Measurements from ENCODE around the gene NPIPA1. TPM values are rescaled to one million over a fixed set of nuclear protein-coding genes. Genes with fewer than 3 reads are reported as not detected.

The NPIPA1 gene
- total and polyA plus RNA-seq, 2 donors (not counting 1 experiment from before 2014, with no cell fraction given) = 53.9 to 140 TPM

DNA sequence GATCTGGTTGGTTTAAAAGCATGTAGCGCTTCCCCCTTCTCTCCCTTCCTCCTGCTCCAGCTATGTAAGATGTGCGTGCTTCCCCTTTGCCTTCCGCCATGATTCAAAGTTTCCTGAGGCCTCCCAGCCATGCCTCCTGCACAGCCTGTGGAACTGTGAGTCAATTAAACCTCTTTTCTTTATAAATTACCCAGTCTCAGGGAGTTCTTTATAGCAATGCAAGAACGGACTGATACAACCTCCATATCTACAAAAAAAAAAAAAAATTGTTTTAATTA, 21.0 kb downstream of the NPIPA1 start:
- TF ChIP-seq, protein P1, sequence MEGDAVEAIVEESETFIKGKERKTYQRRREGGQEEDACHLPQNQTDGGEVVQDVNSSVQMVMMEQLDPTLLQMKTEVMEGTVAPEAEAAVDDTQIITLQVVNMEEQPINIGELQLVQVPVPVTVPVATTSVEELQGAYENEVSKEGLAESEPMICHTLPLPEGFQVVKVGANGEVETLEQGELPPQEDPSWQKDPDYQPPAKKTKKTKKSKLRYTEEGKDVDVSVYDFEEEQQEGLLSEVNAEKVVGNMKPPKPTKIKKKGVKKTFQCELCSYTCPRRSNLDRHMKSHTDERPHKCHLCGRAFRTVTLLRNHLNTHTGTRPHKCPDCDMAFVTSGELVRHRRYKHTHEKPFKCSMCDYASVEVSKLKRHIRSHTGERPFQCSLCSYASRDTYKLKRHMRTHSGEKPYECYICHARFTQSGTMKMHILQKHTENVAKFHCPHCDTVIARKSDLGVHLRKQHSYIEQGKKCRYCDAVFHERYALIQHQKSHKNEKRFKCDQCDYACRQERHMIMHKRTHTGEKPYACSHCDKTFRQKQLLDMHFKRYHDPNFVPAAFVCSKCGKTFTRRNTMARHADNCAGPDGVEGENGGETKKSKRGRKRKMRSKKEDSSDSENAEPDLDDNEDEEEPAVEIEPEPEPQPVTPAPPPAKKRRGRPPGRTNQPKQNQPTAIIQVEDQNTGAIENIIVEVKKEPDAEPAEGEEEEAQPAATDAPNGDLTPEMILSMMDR (conservative IDR thresholded peaks at IDR 0.05 in 1 of 2, IDR thresholded peaks at IDR 0.05 in 1 of 2; ENCODE audit: low read depth in 1 of 2, low read length in 2 of 2) = no peak
- no peak for TF ChIP-seq EZH2 (IDR thresholded peaks at IDR 0.05; ENCODE audit: low read length, missing control alignments)
- Histone ChIP-seq H3K79me2 (ENCODE audit: control insufficient read depth, insufficient read depth, low read length) (no peaks in the 10 kb centered on the region), H3K4me3 (replicated peaks in 1 of 4; ENCODE audit: control extremely low read depth in 1 of 4, insufficient read depth in 1 of 4, low read depth in 3 of 4, low read length in 4 of 4) (no peak overlapping the region), H3K9ac (ENCODE audit: insufficient read depth, low read length) (no peak overlapping the region), H3K27me3 (ENCODE audit: control insufficient read depth, insufficient read depth, low read length) (peaks cover 7% of the 10 kb centered on the region), H4K20me1 (ENCODE audit: control insufficient read depth, extremely low read depth, insufficient read depth, low read length) (no peaks in the 10 kb centered on the region), H3K4me1 (ENCODE audit: control insufficient read depth, extremely low read depth, insufficient read depth, low read length) (no peaks in the 10 kb centered on the region), H3K4me2 (ENCODE audit: extremely low read depth, insufficient read depth, low read length) (no peak overlapping the region), H3K36me3 (ENCODE audit: control insufficient read depth, insufficient read depth, low read length) (no peaks in the 10 kb centered on the region), H2AFZ (ENCODE audit: low read length) (no peak overlapping the region), H3K9me3 (ENCODE audit: control insufficient read depth, insufficient read depth, low read depth, low read length) (no peaks in the 10 kb centered on the region), H3K27ac (ENCODE audit: insufficient read depth, low read length) (no peak overlapping the region)
- DNase-seq (ENCODE audit: low read depth in 2 of 2) = no peak

DNA sequence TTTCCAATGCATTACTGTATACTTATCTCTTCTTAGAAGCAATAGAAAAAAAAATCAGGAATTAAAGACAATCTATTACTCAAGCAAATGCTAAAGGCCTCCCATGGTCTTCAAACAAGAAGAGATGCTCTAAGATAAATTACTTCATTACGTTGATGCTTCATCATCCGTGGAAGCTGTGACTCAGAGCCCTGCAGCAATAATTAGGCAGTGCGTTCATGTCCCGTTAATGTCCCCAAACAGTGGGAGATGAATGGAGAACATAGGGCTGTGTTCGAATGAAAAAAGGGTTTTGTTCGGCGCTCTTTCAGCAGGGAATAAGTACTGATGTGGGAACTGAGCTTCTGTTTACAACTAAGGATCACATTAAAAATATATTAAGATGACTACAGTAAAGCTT, 21.7 kb downstream of the NPIPA1 start:
- H3K27me3 ChIP-seq (ENCODE audit: control insufficient read depth, insufficient read depth, low read length) = peaks cover 8% of the 10 kb centered on the region
- no peak overlapping the region for H3K4me2 ChIP-seq (ENCODE audit: extremely low read depth, insufficient read depth, low read length)
- no peak overlapping the region for H3K4me3 ChIP-seq (replicated peaks in 1 of 4; ENCODE audit: control extremely low read depth in 1 of 4, insufficient read depth in 1 of 4, low read depth in 3 of 4, low read length in 4 of 4)
- H3K36me3 ChIP-seq (ENCODE audit: control insufficient read depth, insufficient read depth, low read length) = no peaks in the 10 kb centered on the region
- no peaks in the 10 kb centered on the region for H3K4me1 ChIP-seq (ENCODE audit: control insufficient read depth, extremely low read depth, insufficient read depth, low read length)
- no peak overlapping the region for H3K27ac ChIP-seq (ENCODE audit: insufficient read depth, low read length)
- no peaks in the 10 kb centered on the region for H3K79me2 ChIP-seq (ENCODE audit: control insufficient read depth, insufficient read depth, low read length)
- peak in 1 of 2 donors; percentile 12 for DNase-seq (ENCODE audit: low read depth in 2 of 2)
- TF ChIP-seq, protein P1 (conservative IDR thresholded peaks at IDR 0.05 in 1 of 2, IDR thresholded peaks at IDR 0.05 in 1 of 2; ENCODE audit: low read depth in 1 of 2, low read length in 2 of 2) = no peak
- TF ChIP-seq EZH2 (IDR thresholded peaks at IDR 0.05; ENCODE audit: low read length, missing control alignments) = no peak
- H3K9me3 ChIP-seq (ENCODE audit: control insufficient read depth, insufficient read depth, low read depth, low read length) = no peaks in the 10 kb centered on the region
- H2AFZ ChIP-seq (ENCODE audit: low read length) = no peak overlapping the region
- no peaks in the 10 kb centered on the region for H4K20me1 ChIP-seq (ENCODE audit: control insufficient read depth, extremely low read depth, insufficient read depth, low read length)
- H3K9ac ChIP-seq (ENCODE audit: insufficient read depth, low read length) = no peak overlapping the region

- H3K4me2 ChIP-seq (ENCODE audit: extremely low read depth, insufficient read depth, low read length) = no peak overlapping the region
- no peaks in the 10 kb centered on the region for H4K20me1 ChIP-seq (ENCODE audit: control insufficient read depth, extremely low read depth, insufficient read depth, low read length)
- H3K79me2 ChIP-seq (ENCODE audit: control insufficient read depth, insufficient read depth, low read length) = no peaks in the 10 kb centered on the region
- TF ChIP-seq, protein P1 (conservative IDR thresholded peaks at IDR 0.05 in 1 of 2, IDR thresholded peaks at IDR 0.05 in 1 of 2; ENCODE audit: low read depth in 1 of 2, low read length in 2 of 2) = no peak
- TF ChIP-seq EZH2 (IDR thresholded peaks at IDR 0.05; ENCODE audit: low read length, missing control alignments) = no peak
- DNase-seq (ENCODE audit: low read depth in 2 of 2) = no peak
- H3K27me3 ChIP-seq (ENCODE audit: control insufficient read depth, insufficient read depth, low read length) = peaks cover 6% of the 10 kb centered on the region
- no peaks in the 10 kb centered on the region for H3K9me3 ChIP-seq (ENCODE audit: control insufficient read depth, insufficient read depth, low read depth, low read length)
- no peak overlapping the region for H3K27ac ChIP-seq (ENCODE audit: insufficient read depth, low read length)
- H3K9ac ChIP-seq (ENCODE audit: insufficient read depth, low read length) = no peak overlapping the region
- H3K4me3 ChIP-seq (replicated peaks in 1 of 4; ENCODE audit: control extremely low read depth in 1 of 4, insufficient read depth in 1 of 4, low read depth in 3 of 4, low read length in 4 of 4) = no peak overlapping the region
- H3K4me1 ChIP-seq (ENCODE audit: control insufficient read depth, extremely low read depth, insufficient read depth, low read length) = no peaks in the 10 kb centered on the region
- no peak overlapping the region for H2AFZ ChIP-seq (ENCODE audit: low read length)
- H3K36me3 ChIP-seq (ENCODE audit: control insufficient read depth, insufficient read depth, low read length) = no peaks in the 10 kb centered on the region
Observed at GRCh38 chr16:14961405-14962186, 24.4 kb downstream of the NPIPA1 start.
